GM18526 (cell line): ENCODE data around the gene IFT88.

Source experiments
- POLR2A ChIP-seq: IDR thresholded peaks from 3 replicates; pipeline ENCODE4 v1.6.1; 2011; ENCODE audit not compliant: insufficient read length; ENCODE audit errors: extremely low read depth

Gene IFT88

GRCh38 chr13:20711301-20712044 lies 144.5 kb downstream of the IFT88 start:
- TF ChIP-seq POLR2A, result no peak

GRCh38 chr13:20713014-20713376 lies 146.0 kb downstream of the IFT88 start:
- TF ChIP-seq POLR2A, result no peak

- no peak for TF ChIP-seq POLR2A
Observed at GRCh38 chr13:20713751-20714150, 146.8 kb downstream of the IFT88 start.

GRCh38 chr13:20714161-20714560 lies 147.2 kb downstream of the IFT88 start:
- TF ChIP-seq POLR2A, result no peak

- no peak for TF ChIP-seq POLR2A
Observed at GRCh38 chr13:20714563-20715329, 147.8 kb downstream of the IFT88 start.

GRCh38 chr13:20715330-20715712 lies 148.4 kb downstream of the IFT88 start:
- no peak for TF ChIP-seq POLR2A

- TF ChIP-seq POLR2A, result no peak
Observed at GRCh38 chr13:20716951-20717350, 150.0 kb downstream of the IFT88 start.

- no peak for TF ChIP-seq POLR2A
Observed at GRCh38 chr13:20717581-20718542, 150.9 kb downstream of the IFT88 start.

GRCh38 chr13:20718958-20719566 lies 152.1 kb downstream of the IFT88 start:
- no peak for TF ChIP-seq POLR2A

GRCh38 chr13:20719783-20720182 lies 152.8 kb downstream of the IFT88 start:
- TF ChIP-seq POLR2A, result no peak

GRCh38 chr13:20720499-20720898 lies 153.5 kb downstream of the IFT88 start:
- no peak for TF ChIP-seq POLR2A

- TF ChIP-seq POLR2A, result no peak
Observed at GRCh38 chr13:20721058-20721453, 154.1 kb downstream of the IFT88 start.

GRCh38 chr13:20721454-20722357 lies 154.7 kb downstream of the IFT88 start:
- TF ChIP-seq POLR2A, result no peak

- TF ChIP-seq POLR2A, result no peak
Observed at GRCh38 chr13:20727856-20728255, 160.9 kb downstream of the IFT88 start.
